GDM1 (cell line): ENCODE results near the gene COL3A1.

ENCODE experiments used
- DNase-seq: peaks from one replicate; lab custom pipeline; 2025; lab: John Stamatoyannopoulos, UW

COL3A1 gene

GRCh38 chr2:188976545-188977268, 2.5 kb downstream of the COL3A1 start:
- no peak for DNase-seq

- DNase-seq, result no peak
Measured at GRCh38 chr2:188977317-188977716, 3.1 kb downstream of the COL3A1 start.

GRCh38 chr2:188978291-188979081, 4.3 kb downstream of the COL3A1 start:
- DNase-seq, result no peak

GRCh38 chr2:188979187-188980114, 5.3 kb downstream of the COL3A1 start:
- DNase-seq, result no peak

- no peak for DNase-seq
Measured at GRCh38 chr2:188983427-188984064, 9.4 kb downstream of the COL3A1 start.

GRCh38 chr2:188984065-188984491, 9.9 kb downstream of the COL3A1 start:
- no peak for DNase-seq

GRCh38 chr2:188984680-188985079, 10.5 kb downstream of the COL3A1 start:
- no peak for DNase-seq

- DNase-seq, result no peak
Measured at GRCh38 chr2:188986839-188987238, 12.7 kb downstream of the COL3A1 start.

- no peak for DNase-seq
Measured at GRCh38 chr2:188993247-188993646, 19.1 kb downstream of the COL3A1 start.

GRCh38 chr2:188997263-188997662, 23.1 kb downstream of the COL3A1 start:
- no peak for DNase-seq

- no peak for DNase-seq
Measured at GRCh38 chr2:189000221-189000620, 26.0 kb downstream of the COL3A1 start.

GRCh38 chr2:189002079-189002478, 27.9 kb downstream of the COL3A1 start:
- no peak for DNase-seq

- no peak for DNase-seq
Measured at GRCh38 chr2:189008555-189009262, 34.5 kb downstream of the COL3A1 start.

- DNase-seq, result no peak
Measured at GRCh38 chr2:189010536-189010935, 36.4 kb downstream of the COL3A1 start.

- DNase-seq, result no peak
Measured at GRCh38 chr2:189012351-189012750, 38.2 kb downstream of the COL3A1 start.

- DNase-seq, result no peak
Measured at GRCh38 chr2:189013031-189013430, 38.9 kb downstream of the COL3A1 start.

- DNase-seq, result no peak
Measured at GRCh38 chr2:189013671-189014448, 39.7 kb downstream of the COL3A1 start.

- no peak for DNase-seq
Measured at GRCh38 chr2:189014449-189015138, 40.4 kb downstream of the COL3A1 start.

GRCh38 chr2:189015359-189015758, 41.2 kb downstream of the COL3A1 start:
- no peak for DNase-seq
